Activated B cell treated with CpG ODN at 0.5 μM for 24 hours (primary cell): ENCODE data around the gene RPS6KA2. TPM values are rescaled to one million over a fixed set of nuclear protein-coding genes. Genes with fewer than 3 reads are reported as not detected.
"Not testable (repeated sequence)": the region's sequence is repeated elsewhere in the genome, so short reads cannot be mapped to it uniquely, and the experiment has no call there.

Source experiments
- ATAC-seq: fragments of 200-7000 bp; cut with Tn5 transposase; one replicate; pipeline ENCODE4 v1.10.0; 2021; ENCODE audit warnings: low read depth, mild to moderate bottlenecking, moderate library complexity
- CTCF ChIA-PET: fragments of 350-600 bp; sonication (Branson Sonifier 250); formaldehyde crosslinking; loops from one replicate; lab custom pipeline; 2021; ENCODE audit warnings: antibody characterized with exemption; lab: Charles Lee
- POLR2A ChIA-PET: fragments of 350-600 bp; sonication (Branson Sonifier 250); formaldehyde crosslinking; loops from one replicate; lab custom pipeline; 2021; ENCODE audit warnings: antibody characterized with exemption; lab: Charles Lee
- DNase-seq: peaks from one replicate; pipeline ENCODE4 v3.0.0; 2022
- H3K27ac Mint-ChIP-seq: one replicate; pipeline ENCODE4 v1.8.0; 2020; ENCODE audit warnings: mixed read lengths
- H3K27me3 Mint-ChIP-seq: one replicate; pipeline ENCODE4 v1.8.0; 2021; ENCODE audit warnings: mixed read lengths
- H3K36me3 Mint-ChIP-seq: one replicate; pipeline ENCODE4 v1.8.0; 2021; ENCODE audit warnings: low read depth, mixed read lengths
- H3K4me1 Mint-ChIP-seq: one replicate; pipeline ENCODE4 v1.8.0; 2021; ENCODE audit warnings: mixed read lengths
- H3K4me3 Mint-ChIP-seq: one replicate; pipeline ENCODE4 v1.8.0; 2020; ENCODE audit warnings: mild to moderate bottlenecking, mixed read lengths
- H3K9me3 Mint-ChIP-seq: one replicate; pipeline ENCODE4 v1.8.0; 2020; ENCODE audit warnings: mixed read lengths
- intact Hi-C: fragments of 100-400 bp; cut with micrococcal nuclease; formaldehyde crosslinking; loops from one replicate; pipeline ENCODE4 v1.15.1; 2024
- total RNA-seq: library from RNA; stranded (reverse); gene quantifications from 2 replicates; pipeline ENCODE4 v1.2.3, GENCODE V29; 2022
- TF ChIP-seq, protein P1 (sequence below): fragments of 200-600 bp; IDR thresholded peaks from one replicate; pipeline ENCODE4 v1.8.0; 2022; ENCODE audit warnings: antibody characterized with exemption, mild to moderate bottlenecking

RPS6KA2 gene
- total RNA-seq, 1 donor from 2014 or later = 14.4 TPM

GRCh38 chr6:166635013-166635970, 8.2 kb upstream of the RPS6KA2 start:
- TF ChIP-seq, protein P1, sequence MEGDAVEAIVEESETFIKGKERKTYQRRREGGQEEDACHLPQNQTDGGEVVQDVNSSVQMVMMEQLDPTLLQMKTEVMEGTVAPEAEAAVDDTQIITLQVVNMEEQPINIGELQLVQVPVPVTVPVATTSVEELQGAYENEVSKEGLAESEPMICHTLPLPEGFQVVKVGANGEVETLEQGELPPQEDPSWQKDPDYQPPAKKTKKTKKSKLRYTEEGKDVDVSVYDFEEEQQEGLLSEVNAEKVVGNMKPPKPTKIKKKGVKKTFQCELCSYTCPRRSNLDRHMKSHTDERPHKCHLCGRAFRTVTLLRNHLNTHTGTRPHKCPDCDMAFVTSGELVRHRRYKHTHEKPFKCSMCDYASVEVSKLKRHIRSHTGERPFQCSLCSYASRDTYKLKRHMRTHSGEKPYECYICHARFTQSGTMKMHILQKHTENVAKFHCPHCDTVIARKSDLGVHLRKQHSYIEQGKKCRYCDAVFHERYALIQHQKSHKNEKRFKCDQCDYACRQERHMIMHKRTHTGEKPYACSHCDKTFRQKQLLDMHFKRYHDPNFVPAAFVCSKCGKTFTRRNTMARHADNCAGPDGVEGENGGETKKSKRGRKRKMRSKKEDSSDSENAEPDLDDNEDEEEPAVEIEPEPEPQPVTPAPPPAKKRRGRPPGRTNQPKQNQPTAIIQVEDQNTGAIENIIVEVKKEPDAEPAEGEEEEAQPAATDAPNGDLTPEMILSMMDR = no peak
- ATAC-seq = no peak
- Mint-ChIP-seq H3K4me3 (no peak overlapping the region), H3K27ac (no peak overlapping the region), H3K27me3 (peaks cover 56% of the 10 kb centered on the region), H3K9me3 (no peaks in the 10 kb centered on the region), H3K36me3 (no peaks in the 10 kb centered on the region), H3K4me1 (peaks cover 26% of the 10 kb centered on the region)
- ChIA-PET POLR2A (no interaction called here), CTCF (no interaction called here)
- no peak for DNase-seq
- intact Hi-C loops = no loop called here

- CTCF ChIA-PET, H3K9me3 Mint-ChIP-seq, ATAC-seq, POLR2A ChIA-PET, DNase-seq, H3K4me3 Mint-ChIP-seq, intact Hi-C loops, H3K36me3 Mint-ChIP-seq, H3K27ac Mint-ChIP-seq: not testable (repeated sequence)
- H3K4me1 Mint-ChIP-seq = peaks cover 21% of the 10 kb centered on the region
- H3K27me3 Mint-ChIP-seq = peaks cover 58% of the 10 kb centered on the region
These were observed 7.5 kb upstream of the RPS6KA2 start for GRCh38 chr6:166634581-166634980.

GRCh38 chr6:166633732-166634535, 6.9 kb upstream of the RPS6KA2 start:
- TF ChIP-seq, protein P1 = no peak
- peaks cover 58% of the 10 kb centered on the region for H3K27me3 Mint-ChIP-seq
- DNase-seq (no peak), ATAC-seq (peak; percentile 29)
- no peaks in the 10 kb centered on the region for H3K36me3 Mint-ChIP-seq
- H3K9me3 Mint-ChIP-seq = no peaks in the 10 kb centered on the region
- no peak overlapping the region for H3K27ac Mint-ChIP-seq
- H3K4me1 Mint-ChIP-seq = peaks cover 19% of the 10 kb centered on the region
- no peak overlapping the region for H3K4me3 Mint-ChIP-seq
- intact Hi-C loops = no loop called here
- POLR2A ChIA-PET = no interaction called here
- CTCF ChIA-PET = no interaction called here

- Mint-ChIP-seq H3K9me3 (no peaks in the 10 kb centered on the region), H3K27ac (no peak overlapping the region), H3K36me3 (no peaks in the 10 kb centered on the region), H3K27me3 (peaks cover 51% of the 10 kb centered on the region), H3K4me3 (no peak overlapping the region), H3K4me1 (peaks cover 18% of the 10 kb centered on the region)
- TF ChIP-seq, protein P1 = no peak
- no peak for ATAC-seq
- ChIA-PET POLR2A (no interaction called here), CTCF (no interaction called here)
- intact Hi-C loops = no loop called here
- DNase-seq = no peak
These were observed 5.7 kb upstream of the RPS6KA2 start for GRCh38 chr6:166632731-166633130.

DNA sequence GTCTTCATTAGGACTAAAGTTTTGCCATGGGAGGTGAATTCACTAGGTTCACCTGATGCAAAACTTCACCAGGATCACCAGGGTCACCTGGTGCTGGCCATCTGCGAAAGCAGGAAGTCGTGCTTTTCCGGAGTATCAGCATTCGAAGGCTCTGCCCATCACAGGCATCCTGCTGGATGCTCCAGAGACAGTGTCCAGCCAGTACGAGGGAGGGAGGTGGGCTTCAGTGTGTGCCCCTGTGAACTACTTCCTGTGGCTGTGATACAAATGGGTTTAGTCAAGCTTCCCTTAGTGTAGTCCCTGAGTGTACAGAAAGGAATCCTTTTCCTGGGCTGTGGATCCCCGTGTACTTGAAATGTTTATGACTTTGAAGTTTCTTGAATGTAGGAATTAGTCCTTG, 3.4 kb upstream of the RPS6KA2 start:
- DNase-seq (no peak), ATAC-seq (no peak)
- H3K27ac Mint-ChIP-seq = no peak overlapping the region
- H3K36me3 Mint-ChIP-seq = no peaks in the 10 kb centered on the region
- TF ChIP-seq, protein P1 = no peak
- intact Hi-C loops = no loop called here
- ChIA-PET POLR2A (interaction anchor here (1.0 kb wide), 1 partner anchor 41 kb away, joined by 3 read pairs; no protein-coding TSS in a partner anchor), CTCF (no interaction called here)
- H3K27me3 Mint-ChIP-seq = peaks cover 42% of the 10 kb centered on the region
- no peak overlapping the region for H3K4me3 Mint-ChIP-seq
- peaks cover 19% of the 10 kb centered on the region for H3K4me1 Mint-ChIP-seq
- no peaks in the 10 kb centered on the region for H3K9me3 Mint-ChIP-seq
